ENCODE data around the gene RBMS1. TPM values are rescaled to one million over a fixed set of nuclear protein-coding genes. Genes with fewer than 3 reads are reported as not detected.

The RBMS1 gene
- total RNA-seq, 1 donor, result 121 TPM

DNA sequence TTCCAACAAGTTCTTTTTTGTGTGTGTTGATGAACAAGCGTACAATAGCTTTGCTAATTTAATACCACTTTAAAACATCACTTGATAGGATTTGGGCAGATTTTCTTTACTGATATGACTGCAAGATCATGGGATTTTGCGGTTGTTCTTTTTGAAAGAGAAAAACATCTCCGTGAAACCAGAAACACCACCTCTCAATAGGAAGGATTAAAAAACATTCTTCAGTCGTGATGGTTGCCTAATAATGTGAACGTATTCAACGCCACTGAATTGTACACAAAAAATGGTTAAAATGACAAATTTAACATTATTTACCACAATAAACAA lies 19.3 kb downstream of the RBMS1 start:
- peak overlapping the region; percentile 2 for H3K4me3 ChIP-seq (ENCODE audit: low read depth, low read length)
- peak; percentile 84 for DNase-seq (ENCODE audit: low read depth)

DNA sequence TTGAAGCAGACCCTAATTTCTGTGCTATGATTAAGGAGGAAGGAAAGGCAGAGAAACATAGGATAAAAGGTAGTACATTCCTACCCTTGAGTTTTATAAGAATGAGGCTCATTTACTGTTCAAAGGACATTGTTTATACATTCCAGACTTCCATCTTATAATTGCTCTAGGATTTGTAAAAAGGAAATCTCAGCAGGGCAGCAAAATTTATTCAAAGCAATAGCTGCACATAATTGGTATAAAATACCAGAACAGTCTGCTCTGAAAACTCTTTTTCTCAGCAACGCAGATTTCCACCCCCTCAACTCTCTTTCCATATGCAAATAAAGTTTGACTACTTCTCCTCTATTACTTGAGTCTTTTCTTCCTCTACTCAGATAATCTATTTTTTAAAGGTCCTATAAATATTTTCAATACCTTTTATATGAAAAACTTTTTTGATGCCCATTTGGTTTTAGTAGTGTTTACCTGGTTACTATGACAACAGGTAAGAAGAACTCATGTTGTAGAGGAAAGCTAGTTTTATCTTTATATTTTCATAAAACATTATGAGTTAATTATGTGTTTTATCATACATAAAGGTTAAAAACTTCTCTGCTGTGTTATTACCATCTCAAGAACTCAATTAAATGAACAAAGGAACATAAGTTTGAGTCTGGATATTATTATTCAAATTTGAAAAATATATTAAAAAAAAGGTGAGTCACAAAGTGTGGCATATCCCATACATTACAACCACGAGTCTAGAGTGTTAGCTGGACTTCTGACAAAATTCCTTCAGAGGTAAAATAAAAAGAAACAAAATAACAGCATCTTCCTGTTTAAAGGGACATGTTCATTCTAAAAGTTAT lies 19.9 kb downstream of the RBMS1 start:
- no peak for DNase-seq (ENCODE audit: low read depth)
- TF ChIP-seq, protein P1, sequence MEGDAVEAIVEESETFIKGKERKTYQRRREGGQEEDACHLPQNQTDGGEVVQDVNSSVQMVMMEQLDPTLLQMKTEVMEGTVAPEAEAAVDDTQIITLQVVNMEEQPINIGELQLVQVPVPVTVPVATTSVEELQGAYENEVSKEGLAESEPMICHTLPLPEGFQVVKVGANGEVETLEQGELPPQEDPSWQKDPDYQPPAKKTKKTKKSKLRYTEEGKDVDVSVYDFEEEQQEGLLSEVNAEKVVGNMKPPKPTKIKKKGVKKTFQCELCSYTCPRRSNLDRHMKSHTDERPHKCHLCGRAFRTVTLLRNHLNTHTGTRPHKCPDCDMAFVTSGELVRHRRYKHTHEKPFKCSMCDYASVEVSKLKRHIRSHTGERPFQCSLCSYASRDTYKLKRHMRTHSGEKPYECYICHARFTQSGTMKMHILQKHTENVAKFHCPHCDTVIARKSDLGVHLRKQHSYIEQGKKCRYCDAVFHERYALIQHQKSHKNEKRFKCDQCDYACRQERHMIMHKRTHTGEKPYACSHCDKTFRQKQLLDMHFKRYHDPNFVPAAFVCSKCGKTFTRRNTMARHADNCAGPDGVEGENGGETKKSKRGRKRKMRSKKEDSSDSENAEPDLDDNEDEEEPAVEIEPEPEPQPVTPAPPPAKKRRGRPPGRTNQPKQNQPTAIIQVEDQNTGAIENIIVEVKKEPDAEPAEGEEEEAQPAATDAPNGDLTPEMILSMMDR (IDR thresholded peaks at IDR 0.05; ENCODE audit: insufficient read depth, low read depth, low read length), result no peak
- peak overlapping the region; percentile 2 for H3K4me3 ChIP-seq (ENCODE audit: low read depth, low read length)

More for the DNA sequence above, 19.3 kb downstream of the RBMS1 start:
- TF ChIP-seq, protein P1 (IDR thresholded peaks at IDR 0.05; ENCODE audit: insufficient read depth, low read depth, low read length), result no peak

DNA sequence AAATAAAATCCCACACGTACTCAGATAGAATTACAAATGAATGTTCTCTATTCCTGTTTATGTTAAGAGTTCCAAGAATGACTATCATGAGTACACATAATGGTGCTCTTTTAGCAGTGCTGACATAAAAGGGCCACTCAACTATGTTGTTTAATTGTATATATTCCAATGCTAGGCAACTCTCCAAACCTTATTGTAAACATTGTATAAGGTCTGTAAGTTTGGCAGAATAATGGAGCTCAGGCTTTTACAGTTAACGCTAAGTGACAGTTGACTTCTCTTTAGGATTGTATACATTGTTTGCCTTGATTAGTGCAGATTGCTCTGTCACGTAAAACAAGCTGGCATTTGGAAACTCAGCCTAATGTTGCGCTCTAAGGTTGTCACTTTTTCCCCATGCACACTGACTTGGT lies 20.8 kb downstream of the RBMS1 start:
- TF ChIP-seq, protein P1 (IDR thresholded peaks at IDR 0.05; ENCODE audit: insufficient read depth, low read depth, low read length), result no peak
- peak; percentile 73 for DNase-seq (ENCODE audit: low read depth)
- no peak overlapping the region for H3K4me3 ChIP-seq (ENCODE audit: low read depth, low read length)

DNA sequence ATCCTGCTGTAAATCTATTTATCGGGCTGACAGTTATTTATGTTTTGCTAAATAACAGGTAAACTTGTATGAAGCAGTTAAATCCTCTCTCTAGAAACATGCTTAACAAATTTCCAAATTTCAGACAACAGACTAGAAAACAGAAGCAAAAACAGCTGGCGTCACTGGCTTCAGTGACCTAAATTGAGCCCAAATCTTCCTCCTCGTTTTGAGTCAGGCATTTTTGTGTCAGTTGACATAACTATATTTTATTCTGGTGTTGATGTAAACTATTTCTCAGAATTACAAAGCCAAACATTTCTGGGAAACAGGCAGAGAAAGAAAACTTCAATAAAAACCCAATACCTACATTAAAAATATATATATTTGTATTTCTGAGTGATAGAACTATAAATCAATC lies 21.7 kb downstream of the RBMS1 start:
- DNase-seq (ENCODE audit: low read depth), result peak; percentile 64
- H3K4me3 ChIP-seq (ENCODE audit: low read depth, low read length), result no peak overlapping the region
- TF ChIP-seq, protein P1 (IDR thresholded peaks at IDR 0.05; ENCODE audit: insufficient read depth, low read depth, low read length), result no peak

DNA sequence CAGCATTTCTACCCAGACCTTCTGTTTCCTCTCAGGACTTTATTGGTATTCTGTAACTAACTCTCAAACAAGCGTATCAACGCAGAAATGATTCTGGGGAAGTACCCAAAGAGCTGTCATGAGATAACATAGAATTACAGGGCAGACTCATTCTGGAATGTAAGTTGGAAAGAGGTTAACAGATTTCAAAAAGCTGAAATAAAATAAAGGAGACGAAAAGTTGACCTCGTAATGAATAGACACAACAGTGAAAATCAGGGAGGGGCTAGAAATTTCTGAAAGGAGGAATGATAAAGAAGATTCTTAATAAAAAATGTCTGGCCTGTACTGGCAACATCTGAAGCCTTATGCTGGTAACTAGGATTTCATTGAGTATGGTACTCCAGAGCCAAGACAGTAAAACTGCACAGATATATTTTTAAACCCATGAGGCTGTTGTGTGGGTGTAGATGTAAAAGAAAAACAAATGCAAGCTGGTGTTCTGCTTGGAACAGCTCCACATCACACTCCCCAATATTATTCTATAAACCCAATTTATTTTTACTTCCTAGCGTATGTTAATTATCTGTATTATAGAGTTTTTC lies 23.9 kb downstream of the RBMS1 start:
- TF ChIP-seq, protein P1 (IDR thresholded peaks at IDR 0.05; ENCODE audit: insufficient read depth, low read depth, low read length), result no peak
- peak; percentile 48 for DNase-seq (ENCODE audit: low read depth)
- no peak overlapping the region for H3K4me3 ChIP-seq (ENCODE audit: low read depth, low read length)

DNA sequence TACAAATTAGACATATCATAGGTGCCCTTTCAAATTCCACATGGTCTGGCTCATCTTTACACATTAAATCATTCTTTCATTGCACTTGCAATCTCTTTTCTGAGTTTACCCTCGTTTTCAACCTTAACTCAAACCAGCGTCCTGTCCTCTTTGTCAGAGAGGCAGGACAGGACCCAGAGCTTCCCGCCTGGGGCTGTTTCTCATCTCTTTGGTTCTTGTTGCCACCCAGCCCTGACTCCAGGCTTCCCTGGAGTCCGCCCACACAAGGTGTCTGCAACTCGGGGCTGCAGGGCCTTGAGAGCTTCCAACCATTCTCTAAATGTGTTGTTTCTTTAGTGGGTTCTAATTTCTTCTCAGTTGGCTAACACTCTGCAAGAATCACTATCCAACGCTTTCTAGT lies 24.4 kb downstream of the RBMS1 start:
- TF ChIP-seq, protein P1 (IDR thresholded peaks at IDR 0.05; ENCODE audit: insufficient read depth, low read depth, low read length), result no peak
- H3K4me3 ChIP-seq (ENCODE audit: low read depth, low read length), result no peak overlapping the region
- DNase-seq (ENCODE audit: low read depth), result peak; percentile 35

All from fibroblast of villous mesenchyme (primary cell).